Measurements from ENCODE around the gene C10orf90. TPM values are rescaled to one million over a fixed set of nuclear protein-coding genes. Genes with fewer than 3 reads are reported as not detected.

The C10orf90 gene
- total and polyA plus RNA-seq, 2 donors (not counting 3 experiments of a cell fraction or from before 2014, with no cell fraction given) = not detected

DNA sequence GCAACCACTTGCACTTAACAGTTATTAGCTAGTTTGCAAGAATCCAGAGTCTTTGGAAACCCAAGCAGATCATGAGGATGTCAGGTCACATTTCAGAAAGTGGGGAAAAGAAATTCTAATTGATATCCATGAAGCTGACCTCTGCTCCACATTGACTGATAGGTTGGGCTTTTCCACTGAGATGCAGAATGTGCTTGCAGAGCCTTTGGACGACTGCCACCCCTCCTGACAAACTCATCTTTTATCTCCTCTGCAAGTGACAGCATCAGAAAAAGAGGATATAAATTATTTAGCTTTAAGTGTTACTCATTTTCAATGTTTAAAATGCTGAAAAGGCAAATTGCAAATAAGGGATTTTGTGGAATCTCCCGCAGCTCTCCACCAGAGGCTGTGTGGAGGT, 75.3 kb downstream of the C10orf90 start:
- H3K4me2 ChIP-seq (ENCODE audit: insufficient read depth, low read length) = no peak overlapping the region
- dilution Hi-C loops (cut with MboI; ENCODE audit: extremely low pct_ligation_motif_present, low sequenced_read_pairs) = no loop called here
- H3K9me1 ChIP-seq (replicated peaks; ENCODE audit: control insufficient read depth, extremely low read depth, insufficient read depth, low read length) = no peaks in the 10 kb centered on the region
- FAIRE-seq (no peak), DNase-seq (ENCODE audit: low read depth, low spot score) (no peak)
- no peaks in the 10 kb centered on the region for H3K79me2 ChIP-seq (ENCODE audit: control insufficient read depth, insufficient read depth, low read length)
- BruUV-seq (replicated peaks) = no TSS peak
- intact Hi-C loops (cut with micrococcal nuclease) = loop anchor here (5.0 kb wide), 1 partner anchor 728 kb away; no protein-coding TSS in a partner anchor
- no peak overlapping the region for H2AFZ ChIP-seq (ENCODE audit: low read depth, low read length)
- H3K4me3 ChIP-seq (replicated peaks in 1 of 3; ENCODE audit: insufficient read depth in 1 of 3, low read depth in 1 of 3, low read length in 3 of 3) = no peak overlapping the region
- H4K20me1 ChIP-seq (replicated peaks; ENCODE audit: control insufficient read depth, extremely low read depth, insufficient read depth, low read length) = no peaks in the 10 kb centered on the region
- no peaks in the 10 kb centered on the region for H3K9me3 ChIP-seq (replicated peaks; ENCODE audit: control insufficient read depth, insufficient read depth, low read length)
- H3K36me3 ChIP-seq (ENCODE audit: control insufficient read depth in 2 of 2, extremely low read depth in 1 of 2, insufficient read depth in 2 of 2, low read length in 2 of 2) = no peaks in the 10 kb centered on the region
- H3K27ac ChIP-seq (ENCODE audit: insufficient read depth, low read depth, low read length) = no peak overlapping the region
- ChIA-PET CTCF (no interaction called here), POLR2A (no interaction called here)
- H3K9ac ChIP-seq (replicated peaks; ENCODE audit: extremely low read depth, insufficient read depth, low read length) = no peak overlapping the region
- no peaks in the 10 kb centered on the region for H3K27me3 ChIP-seq (ENCODE audit: control insufficient read depth in 2 of 2, insufficient read depth in 2 of 2, low read length in 2 of 2)
- TF ChIP-seq JUN (IDR thresholded peaks at IDR 0.05; ENCODE audit: borderline replicate concordance, insufficient read depth, insufficient read length, low read depth) (no peak), MYC (IDR thresholded peaks at IDR 0.05; ENCODE audit: low read depth, low read length) (no peak), FOS (IDR thresholded peaks at IDR 0.05; ENCODE audit: borderline replicate concordance, insufficient read depth, low read length) (no peak), POLR2AphosphoS5 (IDR thresholded peaks at IDR 0.05; ENCODE audit: insufficient read depth, low read depth, low read length) (no peak), GATA2 (IDR thresholded peaks at IDR 0.05; ENCODE audit: insufficient read depth, insufficient read length, low read depth, low read length) (no peak), POLR2A (IDR thresholded peaks at IDR 0.05; ENCODE audit: low read depth, low read length) (no peak), CTCF (IDR thresholded peaks at IDR 0.05; ENCODE audit: extremely low read depth in 1 of 2, insufficient read depth in 1 of 2, low read depth in 1 of 2, low read length in 2 of 2) (no peak)
- TF ChIP-seq, protein P1, sequence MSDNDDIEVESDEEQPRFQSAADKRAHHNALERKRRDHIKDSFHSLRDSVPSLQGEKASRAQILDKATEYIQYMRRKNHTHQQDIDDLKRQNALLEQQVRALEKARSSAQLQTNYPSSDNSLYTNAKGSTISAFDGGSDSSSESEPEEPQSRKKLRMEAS (IDR thresholded peaks at IDR 0.05; ENCODE audit: insufficient read depth, insufficient read length) = no peak
- no peaks in the 10 kb centered on the region for H3K4me1 ChIP-seq (ENCODE audit: control insufficient read depth, extremely low read depth, insufficient read depth, low read length)
